Measurements from ENCODE around the gene PRCC. TPM values are rescaled to one million over a fixed set of nuclear protein-coding genes. Genes with fewer than 3 reads are reported as not detected.

PRCC gene
- total RNA-seq, 1 experiment from 2014 or later: 103 TPM

DNA sequence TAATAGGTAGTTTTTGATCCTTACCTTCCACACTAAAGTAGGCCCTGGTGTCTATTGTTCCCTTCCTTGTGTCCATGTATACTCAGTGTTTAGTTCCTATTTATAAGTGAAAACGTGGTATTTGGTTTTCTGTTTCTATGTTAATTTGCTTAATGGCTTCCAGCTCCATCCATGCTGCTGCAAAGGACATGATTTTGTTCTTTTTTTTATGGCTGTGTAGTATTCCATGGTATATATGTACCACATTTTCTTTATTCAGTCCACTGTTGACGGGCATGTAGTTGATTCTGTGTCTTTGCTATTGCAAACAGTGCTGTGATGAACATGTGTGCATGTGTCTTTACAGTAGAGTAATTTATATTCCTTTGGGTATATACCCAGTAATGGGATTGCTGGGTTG is 20.8 kb downstream of the PRCC start:
- Histone ChIP-seq H3K27me3 (ENCODE audit: low read length) (no peaks in the 10 kb centered on the region), H3K4me3 (ENCODE audit: low read length) (no peak overlapping the region), H3K9me3 (ENCODE audit: low read length) (no peaks in the 10 kb centered on the region), H2AFZ (ENCODE audit: low read length) (no peak overlapping the region), H3K4me2 (ENCODE audit: low read length) (no peak overlapping the region), H3F3A (ENCODE audit: low read length, unreplicated experiment) (no peaks in the 10 kb centered on the region), H3K9me2 (replicated peaks; ENCODE audit: low read length) (no peaks in the 10 kb centered on the region), H4K20me1 (ENCODE audit: low read length) (0 out of 2 replicates have a peak, but pooled peaks cover 3% of the 10 kb centered on the region), H3K9ac (ENCODE audit: low read length) (no peak overlapping the region), H3K79me2 (ENCODE audit: low read length) (peaks cover 40% of the 10 kb centered on the region), H3K27ac (ENCODE audit: low read length) (no peak overlapping the region), H3K4me1 (ENCODE audit: insufficient read depth, low read length) (no peaks in the 10 kb centered on the region), H3K36me3 (ENCODE audit: low read depth, low read length) (peaks cover 60% of the 10 kb centered on the region)
- ChIA-PET CTCF (no interaction called here), POLR2A (ENCODE audit: unreplicated experiment) (no interaction called here)
- no TSS peak for BruUV-seq (replicated peaks)
- ATAC-seq: no peak
- intact Hi-C loops (cut with micrococcal nuclease): no loop called here
- TF ChIP-seq EZH2phosphoT487 (IDR thresholded peaks at IDR 0.05; ENCODE audit: borderline replicate concordance, low read length) (no peak), EZH2 (IDR thresholded peaks at IDR 0.05; ENCODE audit: low read length, unreplicated experiment) (no peak)
- TF ChIP-seq, protein P1, sequence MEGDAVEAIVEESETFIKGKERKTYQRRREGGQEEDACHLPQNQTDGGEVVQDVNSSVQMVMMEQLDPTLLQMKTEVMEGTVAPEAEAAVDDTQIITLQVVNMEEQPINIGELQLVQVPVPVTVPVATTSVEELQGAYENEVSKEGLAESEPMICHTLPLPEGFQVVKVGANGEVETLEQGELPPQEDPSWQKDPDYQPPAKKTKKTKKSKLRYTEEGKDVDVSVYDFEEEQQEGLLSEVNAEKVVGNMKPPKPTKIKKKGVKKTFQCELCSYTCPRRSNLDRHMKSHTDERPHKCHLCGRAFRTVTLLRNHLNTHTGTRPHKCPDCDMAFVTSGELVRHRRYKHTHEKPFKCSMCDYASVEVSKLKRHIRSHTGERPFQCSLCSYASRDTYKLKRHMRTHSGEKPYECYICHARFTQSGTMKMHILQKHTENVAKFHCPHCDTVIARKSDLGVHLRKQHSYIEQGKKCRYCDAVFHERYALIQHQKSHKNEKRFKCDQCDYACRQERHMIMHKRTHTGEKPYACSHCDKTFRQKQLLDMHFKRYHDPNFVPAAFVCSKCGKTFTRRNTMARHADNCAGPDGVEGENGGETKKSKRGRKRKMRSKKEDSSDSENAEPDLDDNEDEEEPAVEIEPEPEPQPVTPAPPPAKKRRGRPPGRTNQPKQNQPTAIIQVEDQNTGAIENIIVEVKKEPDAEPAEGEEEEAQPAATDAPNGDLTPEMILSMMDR (conservative IDR thresholded peaks at IDR 0.05; ENCODE audit: low read depth, low read length): no peak
- DNase-seq: no peak

DNA sequence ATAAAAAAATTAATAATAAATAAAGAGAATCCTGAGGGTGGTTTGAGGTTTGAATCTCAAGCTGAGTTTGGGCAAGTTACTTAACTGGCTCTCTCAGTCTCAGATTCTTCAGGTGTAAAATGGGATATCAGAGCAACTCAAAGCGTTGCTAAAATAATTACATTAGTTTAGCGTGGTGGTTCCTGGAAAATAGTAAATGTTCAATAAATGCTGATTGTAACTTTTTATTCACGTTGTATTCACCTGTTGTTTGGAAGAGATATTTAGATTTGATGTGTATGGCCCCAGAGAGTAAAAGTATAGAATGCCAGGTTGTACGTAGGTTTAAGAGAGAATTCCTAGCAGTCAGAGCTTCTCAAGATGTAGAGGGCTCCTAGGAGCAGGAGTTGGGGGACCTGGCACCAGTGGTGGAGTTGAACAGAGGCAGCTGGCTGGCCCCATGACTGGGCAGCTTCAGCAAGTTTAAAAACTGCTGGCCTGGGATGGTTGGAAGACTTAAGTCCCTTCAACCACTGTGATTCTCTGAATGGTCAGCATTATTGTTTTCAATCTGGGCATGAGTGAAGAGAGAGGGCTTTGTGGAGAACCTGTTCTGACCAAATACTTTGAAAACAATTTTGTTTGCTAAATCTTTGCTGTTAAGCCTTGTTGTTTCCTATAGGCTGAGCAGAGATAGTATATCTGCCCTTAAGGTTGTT is 22.4 kb downstream of the PRCC start:
- Histone ChIP-seq H3K27me3 (ENCODE audit: low read length) (no peaks in the 10 kb centered on the region), H3K9me2 (replicated peaks; ENCODE audit: low read length) (no peaks in the 10 kb centered on the region), H3K4me2 (ENCODE audit: low read length) (no peak overlapping the region), H3K79me2 (ENCODE audit: low read length) (peaks cover 30% of the 10 kb centered on the region), H3F3A (ENCODE audit: low read length, unreplicated experiment) (no peaks in the 10 kb centered on the region), H3K27ac (ENCODE audit: low read length) (no peak overlapping the region), H4K20me1 (ENCODE audit: low read length) (0 out of 2 replicates have a peak, but pooled peaks cover 3% of the 10 kb centered on the region), H3K36me3 (ENCODE audit: low read depth, low read length) (peaks cover 59% of the 10 kb centered on the region), H3K9ac (ENCODE audit: low read length) (no peak overlapping the region), H3K4me1 (ENCODE audit: insufficient read depth, low read length) (no peaks in the 10 kb centered on the region), H2AFZ (ENCODE audit: low read length) (no peak overlapping the region), H3K4me3 (ENCODE audit: low read length) (no peak overlapping the region), H3K9me3 (ENCODE audit: low read length) (no peaks in the 10 kb centered on the region)
- ChIA-PET CTCF (interaction anchor here (0.6 kb wide), 1 partner anchor 39 kb away, joined by 3 read pairs; no protein-coding TSS in a partner anchor), POLR2A (ENCODE audit: unreplicated experiment) (no interaction called here)
- DNase-seq (no peak), ATAC-seq (no peak)
- intact Hi-C loops (cut with micrococcal nuclease): no loop called here
- BruUV-seq (replicated peaks): no TSS peak
- TF ChIP-seq EZH2phosphoT487 (IDR thresholded peaks at IDR 0.05; ENCODE audit: borderline replicate concordance, low read length): no peak
- TF ChIP-seq EZH2 (IDR thresholded peaks at IDR 0.05; ENCODE audit: low read length, unreplicated experiment): no peak
- TF ChIP-seq, protein P1 (conservative IDR thresholded peaks at IDR 0.05; ENCODE audit: low read depth, low read length): no peak
